OCI-LY1 (cell line): ENCODE data around the gene ABCA8.

Source experiments
- CTCF ChIP-seq: fragments of 200-600 bp; sonication (generic), shearing (Covaris generic); IDR thresholded peaks from 2 replicates; pipeline ENCODE4 v1.5.1; 2017; ENCODE audit warnings: mild to moderate bottlenecking, antibody characterized with exemption, low read length, moderate library complexity, mixed read lengths
- EZH2 ChIP-seq: fragments of 200-600 bp; sonication (generic), shearing (Covaris generic); IDR thresholded peaks from 2 replicates; pipeline ENCODE4 v1.8.0; 2017; ENCODE audit warnings: borderline replicate concordance, mixed run types, mild to moderate bottlenecking, antibody characterized with exemption, low read length, moderate library complexity, mixed read lengths

DNA sequence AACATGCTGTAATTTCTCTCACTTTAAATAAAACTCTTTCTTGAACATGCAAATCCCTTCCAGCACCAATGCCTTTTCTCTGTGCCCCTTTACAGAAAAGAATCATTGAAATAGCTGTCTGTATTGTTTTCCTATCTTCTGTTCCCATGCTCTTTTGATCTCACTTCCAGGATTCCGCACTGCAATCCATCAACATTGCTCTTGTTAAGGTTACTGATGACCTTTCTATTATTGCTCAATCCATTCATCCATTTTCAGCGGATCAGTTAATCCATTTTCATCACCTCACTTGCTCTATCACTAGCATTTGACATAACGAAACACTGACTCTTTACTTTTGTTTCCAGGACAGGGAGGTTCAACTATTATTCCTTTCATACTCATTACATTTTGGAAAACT, 130.5 kb downstream of the ABCA8 start:
- TF ChIP-seq CTCF, result no peak
- no peak for TF ChIP-seq EZH2
